Stimulated activated CD8-positive, alpha-beta memory T cell treated with anti-CD3 and anti-CD28 coated beads, Interleukin-7, amount 100 ng/mL, for 1 hour (primary cell): Measurements from ENCODE around the gene IRX2.

Source experiments
- DNase-seq, 2 donors: peaks; one replicate each; pipeline ENCODE4 v3.0.0-alpha.2; 2020; ENCODE audit warnings: low read depth in 2 of 2

IRX2 gene

GRCh38 chr5:2756211-2757152, 5.0 kb upstream of the IRX2 start:
- DNase-seq: no peak

- no peak for DNase-seq
Observed at GRCh38 chr5:2755681-2756171, 4.2 kb upstream of the IRX2 start.

GRCh38 chr5:2755076-2755680, 3.7 kb upstream of the IRX2 start:
- no peak for DNase-seq

GRCh38 chr5:2754581-2755075, 3.2 kb upstream of the IRX2 start:
- DNase-seq: no peak

- DNase-seq: no peak
Observed at GRCh38 chr5:2753452-2754420, 2.3 kb upstream of the IRX2 start.

- no peak for DNase-seq
Observed at GRCh38 chr5:2752821-2753439, 1.5 kb upstream of the IRX2 start.

- no peak for DNase-seq
Observed at GRCh38 chr5:2752059-2752820, 763 bp upstream of the IRX2 start.

- DNase-seq: no peak
Observed at GRCh38 chr5:2750758-2751464, 566 bp downstream of the IRX2 start.

- no peak for DNase-seq
Observed at GRCh38 chr5:2750026-2750757, 1.3 kb downstream of the IRX2 start.

GRCh38 chr5:2749514-2750025, 1.9 kb downstream of the IRX2 start:
- no peak for DNase-seq

GRCh38 chr5:2748861-2749513, 2.5 kb downstream of the IRX2 start:
- DNase-seq: no peak

GRCh38 chr5:2748179-2748860, 3.2 kb downstream of the IRX2 start:
- no peak for DNase-seq

GRCh38 chr5:2747363-2748162, 3.9 kb downstream of the IRX2 start:
- DNase-seq: no peak

GRCh38 chr5:2746561-2747032, 4.9 kb downstream of the IRX2 start:
- DNase-seq: no peak

GRCh38 chr5:2744485-2744884, 7.0 kb downstream of the IRX2 start:
- no peak for DNase-seq

- DNase-seq: no peak
Observed at GRCh38 chr5:2742921-2743679, 8.4 kb downstream of the IRX2 start.
